Liver (tissue), 9 donors: Measurements from ENCODE around the gene CEACAM21. TPM values are rescaled to one million over a fixed set of nuclear protein-coding genes. Genes with fewer than 3 reads are reported as not detected.
"Not testable (repeated sequence)": the region's sequence is repeated elsewhere in the genome, so short reads cannot be mapped to it uniquely, and the experiment has no call there.

Source experiments
- DNase-seq: peaks from one replicate; pipeline ENCODE4 v3.0.0-alpha.2; 2017; ENCODE audit warnings: low spot score
- H3K27ac ChIP-seq, 2 donors: one replicate each; pipeline ENCODE4 v1.7.0; 2013; ENCODE audit warnings: inconsistent platforms in 2 of 2, low read length in 2 of 2, control low read depth in 1 of 2, low read depth in 1 of 2, mild to moderate bottlenecking in 1 of 2
- H3K27me3 ChIP-seq, 4 donors: one replicate each; pipeline versions ENCODE4 v1.6.1 to v1.7.0; 2013; ENCODE audit warnings: low read length in 3 of 4, inconsistent platforms in 1 of 4, mild to moderate bottlenecking in 1 of 4, moderate library complexity in 1 of 4; ENCODE audit not compliant: control insufficient read depth in 4 of 4, insufficient read depth in 4 of 4
- H3K36me3 ChIP-seq, 4 donors: one replicate each; pipeline versions ENCODE4 v1.6.1 to v1.7.0; 2013; ENCODE audit warnings: low read length in 3 of 4, mild to moderate bottlenecking in 3 of 4, low read depth in 1 of 4, moderate library complexity in 1 of 4; ENCODE audit not compliant: control insufficient read depth in 4 of 4, insufficient read depth in 3 of 4
- H3K4me1 ChIP-seq, 4 donors: one replicate each; pipeline versions ENCODE4 v1.6.1 to v1.7.0; 2013; ENCODE audit warnings: low read length in 3 of 4, mild to moderate bottlenecking in 3 of 4, moderate library complexity in 1 of 4; ENCODE audit not compliant: control insufficient read depth in 4 of 4, insufficient read depth in 4 of 4
- H3K4me3 ChIP-seq, 3 donors: one replicate each; pipeline versions ENCODE4 v1.6.1 to v1.7.0; 2013; ENCODE audit warnings: low read length in 3 of 3, control low read depth in 1 of 3, low read depth in 1 of 3, mild to moderate bottlenecking in 1 of 3
- H3K9ac ChIP-seq, 2 donors: one replicate each; pipeline ENCODE4 v1.7.0; 2013; ENCODE audit warnings: low read length in 2 of 2, mild to moderate bottlenecking in 2 of 2, moderate library complexity in 2 of 2, control low read depth in 1 of 2, low read depth in 1 of 2
- H3K9me3 ChIP-seq, 4 donors: one replicate each; pipeline versions ENCODE4 v1.6.1 to v1.7.0; 2013; ENCODE audit warnings: low read length in 3 of 4; ENCODE audit not compliant: control insufficient read depth in 4 of 4
- CTCF ChIP-seq: fragments of 150-350 bp; IDR thresholded peaks from 2 replicates; pipeline ENCODE4 v1.5.1; 2017; ENCODE audit warnings: improper control_type of control experiment, low read depth, low read length; ENCODE audit not compliant: missing input control
- FOXA1 ChIP-seq: IDR thresholded peaks from 2 replicates; pipeline ENCODE4 v1.6.1; 2016; ENCODE audit warnings: antibody characterized with exemption
- FOXA2 ChIP-seq: IDR thresholded peaks from 2 replicates; pipeline ENCODE4 v1.6.1; 2016; ENCODE audit warnings: antibody characterized with exemption
- HNF4A ChIP-seq, 2 donors: conservative IDR thresholded peaks; 2 replicates each; pipeline ENCODE4 v1.6.1; 2016; ENCODE audit warnings: antibody characterized with exemption in 2 of 2, mild to moderate bottlenecking in 2 of 2
- HNF4G ChIP-seq: IDR thresholded peaks from 2 replicates; pipeline ENCODE4 v1.6.1; 2016; ENCODE audit warnings: antibody characterized with exemption
- JUND ChIP-seq, 2 donors: IDR thresholded peaks; 2 replicates each; pipeline ENCODE4 v1.6.1; 2016; ENCODE audit warnings: antibody characterized with exemption in 2 of 2
- NR2F2 ChIP-seq: IDR thresholded peaks from 2 replicates; pipeline ENCODE4 v1.6.1; 2016; ENCODE audit warnings: antibody characterized with exemption
- RAD21 ChIP-seq, 2 donors: IDR thresholded peaks; 2 replicates each; pipeline ENCODE4 v1.6.1; 2016; ENCODE audit warnings: antibody characterized with exemption in 2 of 2, mild to moderate bottlenecking in 2 of 2
- REST ChIP-seq: IDR thresholded peaks from 2 replicates; pipeline ENCODE4 v1.6.1; 2016; ENCODE audit warnings: antibody characterized with exemption, mild to moderate bottlenecking
- RXRA ChIP-seq, 2 donors: IDR thresholded peaks; 2 replicates each; pipeline ENCODE4 v1.6.1; 2017 to 2018; ENCODE audit warnings: antibody characterized with exemption in 2 of 2, mild to moderate bottlenecking in 1 of 2
- SP1 ChIP-seq: IDR thresholded peaks from 2 replicates; pipeline ENCODE4 v1.6.1; 2018; ENCODE audit warnings: antibody characterized with exemption, mild to moderate bottlenecking
- TAF1 ChIP-seq: conservative IDR thresholded peaks from 2 replicates; pipeline ENCODE4 v1.6.1; 2016; ENCODE audit warnings: antibody characterized with exemption, mild to moderate bottlenecking
- WGBS: extraction: QIAGEN DNeasy Blood & Tissue Kit; methylation state at CpG from one replicate; pipeline ENCODE4 v1.1.7; 2013; 5-methylcytosine and 5-hydroxymethylcytosine counted together
- polyA plus RNA-seq, 2 donors: library from polyadenylated mRNA; stranded (reverse) in 1 of 2; unstranded in 1 of 2; fragments of 200-250 nt in 1 of 2; fragments of >200 nt in 1 of 2; fragmentation: Nextera tagmentation in 1 of 2; extraction: Ambion mirVana in 1 of 2; gene quantifications; one replicate each; pipeline versions ENCODE4 v1.2.1 to v1.2.3, GENCODE V29; 2013 to 2015
- total RNA-seq, 2 donors: library from RNA; depleted of rRNA; stranded (reverse); fragments of >200 nt; gene quantifications; one replicate each; pipeline ENCODE4 v1.2.3, GENCODE V29; 2014
- TF ChIP-seq, protein P1 (sequence below): IDR thresholded peaks from 2 replicates; pipeline ENCODE4 v1.6.1; 2016; ENCODE audit warnings: antibody characterized with exemption
- donor health status: healthy.
- donor health status: healthy.
- donor health status: healthy.
- donor health status: healthy.
- donor health status: healthy.

CEACAM21 gene
- total and polyA plus RNA-seq, 4 donors: 0.58 to 2.5 (median 1.8) TPM

- peaks cover 0 to 5% (median 0%) of the 10 kb centered on the region in 4 donors for H3K9me3 ChIP-seq
- no peaks in the 10 kb centered on the region for H3K36me3 ChIP-seq
- H3K4me3 ChIP-seq: no peak overlapping the region
- no peak for DNase-seq
- H3K27me3 ChIP-seq: peaks cover 0 to 3% (median 0%) of the 10 kb centered on the region in 4 donors
- H3K27ac ChIP-seq: no peak overlapping the region
- TF ChIP-seq RAD21 (IDR thresholded peaks at IDR 0.05) (no peak), SP1 (no peak), TAF1 (no peak), HNF4G (no peak), CTCF (no peak), RXRA (IDR thresholded peaks at IDR 0.05) (no peak), JUND (IDR thresholded peaks at IDR 0.05) (no peak), REST (no peak), FOXA1 (no peak)
- TF ChIP-seq, protein P1, sequence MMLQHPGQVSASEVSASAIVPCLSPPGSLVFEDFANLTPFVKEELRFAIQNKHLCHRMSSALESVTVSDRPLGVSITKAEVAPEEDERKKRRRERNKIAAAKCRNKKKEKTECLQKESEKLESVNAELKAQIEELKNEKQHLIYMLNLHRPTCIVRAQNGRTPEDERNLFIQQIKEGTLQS: no peak
- H3K4me1 ChIP-seq: no peaks in the 10 kb centered on the region
- 53% methylated on average over 2 of the region's 2 CpGs for WGBS
- no peak overlapping the region for H3K9ac ChIP-seq
These were observed 1.9 kb downstream of the CEACAM21 start for GRCh38 chr19:41577833-41578232.

DNA sequence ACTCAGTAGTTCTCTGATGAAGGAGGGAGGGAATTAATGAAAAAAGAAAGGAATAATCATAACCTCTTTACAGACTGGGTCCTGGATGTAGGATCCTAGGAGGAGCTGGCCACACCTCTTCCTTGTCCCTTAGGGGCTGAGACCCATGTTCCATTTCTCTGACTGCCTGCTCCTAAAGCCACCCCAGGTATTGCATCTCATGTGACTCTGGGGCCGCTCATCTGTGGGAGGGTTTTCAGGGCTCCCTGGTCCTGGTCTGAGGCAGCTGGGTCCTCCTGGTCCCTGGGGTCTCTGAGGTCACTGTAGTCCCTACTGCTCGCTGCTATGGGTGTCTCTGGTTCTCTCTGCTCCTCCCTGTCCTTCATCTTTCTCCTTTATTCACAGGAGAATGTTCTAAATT lies 2.9 kb downstream of the CEACAM21 start:
- Histone ChIP-seq H3K9ac (no peak overlapping the region), H3K4me3 (no peak overlapping the region), H3K9me3 (peaks cover 0 to 5% (median 0%) of the 10 kb centered on the region in 4 donors), H3K4me1 (no peaks in the 10 kb centered on the region), H3K27me3 (peaks cover 0 to 3% (median 0%) of the 10 kb centered on the region in 4 donors), H3K27ac (no peak overlapping the region), H3K36me3 (no peaks in the 10 kb centered on the region)
- TF ChIP-seq HNF4A (conservative IDR thresholded peaks at IDR 0.05): no peak
- TF ChIP-seq TAF1: no peak
- no peak for TF ChIP-seq FOXA1
- no peak for TF ChIP-seq NR2F2
- TF ChIP-seq FOXA2: no peak
- 61% methylated on average over 2 of the region's 2 CpGs for WGBS
- DNase-seq: no peak

GRCh38 chr19:41581068-41581467 lies 5.1 kb downstream of the CEACAM21 start:
- H3K27ac ChIP-seq, H3K27me3 ChIP-seq, H3K4me3 ChIP-seq, DNase-seq, H3K36me3 ChIP-seq, H3K9ac ChIP-seq, H3K9me3 ChIP-seq, H3K4me1 ChIP-seq: not testable (repeated sequence)
- WGBS: 60% methylated on average over 4 of the region's 4 CpGs

- not testable (repeated sequence) for DNase-seq, H3K27me3 ChIP-seq, H3K27ac ChIP-seq, H3K4me1 ChIP-seq, H3K4me3 ChIP-seq, H3K9me3 ChIP-seq, H3K9ac ChIP-seq, H3K36me3 ChIP-seq
- 91% methylated on average over 1 of the region's 1 CpG for WGBS
These were observed 6.7 kb downstream of the CEACAM21 start for GRCh38 chr19:41582577-41583182.
